ENCODE results near the gene APRT. TPM values are rescaled to one million over a fixed set of nuclear protein-coding genes. Genes with fewer than 3 reads are reported as not detected.
A peak's percentile ranks its signal among the peaks of the same experiment; 100 is the strongest.

Gene APRT
- total RNA-seq, 4 donors from 2014 or later: 186 to 314 (median 250) TPM

GRCh38 chr16:88781140-88782077 is 30.3 kb downstream of the APRT start:
- no peak for TF ChIP-seq CTCF (IDR thresholded peaks at IDR 0.05)
- TF ChIP-seq POLR2A (IDR thresholded peaks at IDR 0.05): peak in 1 of 4 donors; percentile 35
- H3K27ac ChIP-seq: peak overlapping the region; percentile 93 to 98 (median 94)
- H3K4me3 ChIP-seq: peak overlapping the region in 1 of 4 donors; percentile 35
- peaks cover 51 to 85% (median 64%) of the 10 kb centered on the region in 3 donors for H3K4me1 ChIP-seq
- 48 to 53% methylated on average over 12 to 20 of the region's 28 CpGs for WGBS, 2 donors
- no peak for DNase-seq
- intact Hi-C loops (cut with DNase I): no loop called here
- peaks cover 0 to 18% (median 0%) of the 10 kb centered on the region in 3 donors for H3K36me3 ChIP-seq
- H3K9me3 ChIP-seq: no peaks in the 10 kb centered on the region
- no peaks in the 10 kb centered on the region for H3K27me3 ChIP-seq

- H3K27me3 ChIP-seq: no peaks in the 10 kb centered on the region
- DNase-seq: no peak
- peaks cover 0 to 21% (median 0%) of the 10 kb centered on the region in 3 donors for H3K36me3 ChIP-seq
- peaks cover 53 to 83% (median 62%) of the 10 kb centered on the region in 3 donors for H3K4me1 ChIP-seq
- intact Hi-C loops (cut with DNase I): no loop called here
- H3K9me3 ChIP-seq: no peaks in the 10 kb centered on the region
- peak overlapping the region in 1 of 4 donors; percentile 35 for H3K4me3 ChIP-seq
- no peak for TF ChIP-seq CTCF (IDR thresholded peaks at IDR 0.05)
- no peak for TF ChIP-seq POLR2A (IDR thresholded peaks at IDR 0.05)
- H3K27ac ChIP-seq: peak overlapping the region; percentile 29 to 98 (median 94)
- 57 to 72% methylated on average over 9 of the region's 13 CpGs for WGBS, 2 donors
These were observed 31.3 kb downstream of the APRT start for GRCh38 chr16:88780142-88781062.

GRCh38 chr16:88779406-88780141 is 32.2 kb downstream of the APRT start:
- H3K9me3 ChIP-seq: no peaks in the 10 kb centered on the region
- DNase-seq: no peak
- TF ChIP-seq POLR2A (IDR thresholded peaks at IDR 0.05): no peak
- TF ChIP-seq CTCF (IDR thresholded peaks at IDR 0.05): no peak
- WGBS, 2 donors: 56 to 80% methylated on average over 3 to 6 of the region's 34 CpGs
- H3K4me1 ChIP-seq: peaks cover 53 to 86% (median 67%) of the 10 kb centered on the region in 3 donors
- intact Hi-C loops (cut with DNase I): no loop called here
- H3K27ac ChIP-seq: peak overlapping the region; percentile 29 to 98 (median 94)
- H3K27me3 ChIP-seq: no peaks in the 10 kb centered on the region
- peak overlapping the region in 1 of 4 donors; percentile 16 for H3K4me3 ChIP-seq
- H3K36me3 ChIP-seq: peaks cover 0 to 21% (median 0%) of the 10 kb centered on the region in 3 donors

GRCh38 chr16:88778541-88779065 is 33.1 kb downstream of the APRT start:
- peaks cover 0 to 21% (median 0%) of the 10 kb centered on the region in 3 donors for H3K36me3 ChIP-seq
- intact Hi-C loops (cut with DNase I): no loop called here
- peak overlapping the region; percentile 16 to 94 (median 86) for H3K27ac ChIP-seq
- no peak for DNase-seq
- H3K27me3 ChIP-seq: no peaks in the 10 kb centered on the region
- H3K9me3 ChIP-seq: no peaks in the 10 kb centered on the region
- no peak overlapping the region for H3K4me3 ChIP-seq
- H3K4me1 ChIP-seq: peaks cover 58 to 90% (median 72%) of the 10 kb centered on the region in 3 donors
- WGBS, 2 donors: 74 to 84% methylated on average over 9 to 13 of the region's 30 CpGs
- no peak for TF ChIP-seq POLR2A (IDR thresholded peaks at IDR 0.05)
- TF ChIP-seq CTCF (IDR thresholded peaks at IDR 0.05): no peak
